Skin epidermis (tissue), 12 donors: ENCODE results near the gene RPS26.
"Not testable (repeated sequence)": the region's sequence is repeated elsewhere in the genome, so short reads cannot be mapped to it uniquely, and the experiment has no call there.

ENCODE experiments used
- H3K27ac ChIP-seq, 21 experiments: fragments of 200-600 bp; sonication (generic) in 11 of 21; one replicate each; pipeline ENCODE4 v1.5.0; 2020; ENCODE audit warnings: mild to moderate bottlenecking in 3 of 21, inconsistent platforms in 2 of 21, moderate library complexity in 2 of 21
- H3K4me3 ChIP-seq, 7 experiments: fragments of 200-600 bp; sonication (generic) in 2 of 7; one replicate each; pipeline ENCODE4 v1.5.0; 2020; ENCODE audit warnings: inconsistent platforms in 2 of 7, mild to moderate bottlenecking in 2 of 7, moderate library complexity in 1 of 7

The RPS26 gene

GRCh38 chr12:56041552-56042429, at the start of gene RPS26:
RPS26 (plus strand) TSS chr12:56041918; CDS start chr12:56042167, 249 bp downstream.
- Histone ChIP-seq H3K4me3 (peak within 1 kb of the TSS; percentile 56 to 92 (median 79)), H3K27ac (peak within 1 kb of the TSS; percentile 84 to 99 (median 96))

GRCh38 chr12:55993230-55993853, 48.4 kb upstream of the RPS26 start:
- no peak overlapping the region for H3K27ac ChIP-seq
- no peak overlapping the region for H3K4me3 ChIP-seq

- Histone ChIP-seq H3K27ac (peak overlapping the region in 2 of 21 experiments; percentile 8 to 10), H3K4me3 (no peak overlapping the region)
These were observed 46.4 kb upstream of the RPS26 start for GRCh38 chr12:55995366-55995765.

- Histone ChIP-seq H3K27ac (peak overlapping the region in 18 of 21 experiments; percentile 18 to 76 (median 52)), H3K4me3 (peak overlapping the region; percentile 38 to 51 (median 41))
These were observed 45.5 kb upstream of the RPS26 start for GRCh38 chr12:55996201-55996714.

GRCh38 chr12:55996715-55997534, 44.8 kb upstream of the RPS26 start, which contains the start of gene SUOX:
SUOX (plus strand) TSS chr12:55997276; CDS start chr12:56002222, 4,946 bp downstream.
- Histone ChIP-seq H3K4me3 (peak within 1 kb of the TSS; percentile 38 to 51 (median 41)), H3K27ac (peak within 1 kb of the TSS; percentile 34 to 80 (median 67))

- Histone ChIP-seq H3K27ac (peak overlapping the region in 18 of 21 experiments; percentile 25 to 80 (median 68)), H3K4me3 (peak overlapping the region; percentile 38 to 51 (median 41))
These were observed 44.2 kb upstream of the RPS26 start for GRCh38 chr12:55997535-55997859.

GRCh38 chr12:55999522-55999921, 42.2 kb upstream of the RPS26 start:
- not testable (repeated sequence) for H3K4me3 ChIP-seq

GRCh38 chr12:55999999-56000540, 41.6 kb upstream of the RPS26 start:
- Histone ChIP-seq H3K27ac (peak overlapping the region in 1 of 21 experiments; percentile 42), H3K4me3 (peak overlapping the region in 1 of 7 experiments; percentile 23)

More at GRCh38 chr12:55999522-55999921, 42.2 kb upstream of the RPS26 start:
- H3K27ac ChIP-seq = not testable (repeated sequence)

GRCh38 chr12:56001487-56002100, 40.1 kb upstream of the RPS26 start:
- H3K4me3 ChIP-seq = no peak overlapping the region
- H3K27ac ChIP-seq = no peak overlapping the region

- H3K4me3 ChIP-seq, H3K27ac ChIP-seq: not testable (repeated sequence)
These were observed 38.3 kb upstream of the RPS26 start for GRCh38 chr12:56003376-56003775.

GRCh38 chr12:56004211-56004610, 37.5 kb upstream of the RPS26 start:
- Histone ChIP-seq H3K4me3 (no peak overlapping the region), H3K27ac (no peak overlapping the region)

GRCh38 chr12:56007564-56008559, 33.9 kb upstream of the RPS26 start:
- peak overlapping the region; percentile 67 to 95 (median 83) for H3K4me3 ChIP-seq
- peak overlapping the region; percentile 65 to 97 (median 91) for H3K27ac ChIP-seq

GRCh38 chr12:56010111-56010570, 31.6 kb upstream of the RPS26 start:
- Histone ChIP-seq H3K4me3 (no peak overlapping the region), H3K27ac (no peak overlapping the region)

- no peak overlapping the region for H3K4me3 ChIP-seq
- no peak overlapping the region for H3K27ac ChIP-seq
These were observed 30.1 kb upstream of the RPS26 start for GRCh38 chr12:56011509-56012090.

- Histone ChIP-seq H3K27ac (no peak overlapping the region), H3K4me3 (no peak overlapping the region)
These were observed 28.2 kb upstream of the RPS26 start for GRCh38 chr12:56013482-56013881.

GRCh38 chr12:56014205-56014604, 27.5 kb upstream of the RPS26 start:
- Histone ChIP-seq H3K27ac (no peak overlapping the region), H3K4me3 (no peak overlapping the region)

GRCh38 chr12:56017181-56017580, 24.5 kb upstream of the RPS26 start:
- H3K27ac ChIP-seq = no peak overlapping the region
- no peak overlapping the region for H3K4me3 ChIP-seq
